Endometrium (tissue), 2 donors: ENCODE measurements around the gene MEF2C.

Experiments used
- FAIRE-seq: peaks from 2 replicates; lab custom pipeline; 2012; peaks lifted over from hg19 to GRCh38; lab: Jason Lieb, UNC
- donor health status: control.
- donor health status: control.

The MEF2C gene

DNA sequence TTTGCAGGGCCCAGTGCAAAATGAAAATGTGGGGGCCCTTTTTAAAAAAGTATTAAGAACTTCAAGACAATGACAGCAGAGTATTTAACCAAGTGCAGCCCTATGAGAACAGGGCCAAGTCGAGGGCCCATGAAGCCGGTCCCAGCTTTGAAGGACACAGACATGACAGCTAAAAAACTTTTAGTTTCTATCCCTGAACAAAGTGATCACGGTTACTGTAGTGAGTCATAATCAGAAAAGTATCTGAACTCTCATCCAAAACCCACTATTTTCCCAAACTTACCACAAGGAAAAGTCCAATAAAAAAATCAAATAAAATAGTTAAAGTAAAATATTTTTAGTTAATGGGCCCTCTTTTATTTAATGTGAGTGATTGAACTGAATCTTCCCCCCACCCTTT lies 126.0 kb downstream of the MEF2C start:
- no peak for FAIRE-seq

DNA sequence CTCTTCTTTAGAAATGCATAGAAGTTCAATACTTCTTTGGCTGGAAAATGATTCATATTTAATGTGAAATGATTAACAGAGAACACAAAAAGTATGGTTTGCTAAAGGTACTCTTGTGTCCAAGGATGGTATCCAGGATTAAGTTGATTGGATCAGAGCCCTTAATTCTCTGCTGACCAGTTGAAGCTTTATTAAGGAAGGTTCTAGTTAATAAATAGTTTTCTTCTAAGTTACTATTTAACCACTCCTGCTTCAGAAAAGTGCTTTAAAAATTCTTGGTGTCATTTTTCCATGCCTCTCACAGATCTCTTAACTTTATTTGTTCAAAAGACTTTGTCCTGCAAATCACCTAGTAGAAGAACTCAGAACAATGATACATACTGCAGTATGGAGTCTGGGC lies 134.3 kb downstream of the MEF2C start:
- no peak for FAIRE-seq

DNA sequence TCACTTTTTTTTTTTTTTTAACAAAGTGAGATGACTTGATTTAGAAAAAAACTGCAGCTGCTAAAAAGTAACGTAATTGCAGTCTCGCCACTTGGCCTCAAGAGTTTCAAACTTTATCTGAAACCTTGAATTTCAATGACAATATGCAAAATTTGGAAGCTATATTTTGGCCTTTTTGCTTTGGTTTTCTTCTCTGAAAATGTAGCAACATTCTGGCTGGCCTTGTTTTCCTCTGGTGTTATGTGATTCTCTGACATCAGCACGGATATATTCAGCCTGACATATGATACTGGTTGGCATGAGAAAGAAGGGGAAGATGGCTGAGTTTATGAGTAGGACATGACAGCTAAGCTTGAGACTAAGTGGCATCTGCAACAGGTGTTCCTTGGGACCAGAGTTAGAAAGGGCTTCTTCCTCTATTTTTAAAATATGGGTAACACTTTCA lies 136.5 kb downstream of the MEF2C start:
- FAIRE-seq, result no peak

DNA sequence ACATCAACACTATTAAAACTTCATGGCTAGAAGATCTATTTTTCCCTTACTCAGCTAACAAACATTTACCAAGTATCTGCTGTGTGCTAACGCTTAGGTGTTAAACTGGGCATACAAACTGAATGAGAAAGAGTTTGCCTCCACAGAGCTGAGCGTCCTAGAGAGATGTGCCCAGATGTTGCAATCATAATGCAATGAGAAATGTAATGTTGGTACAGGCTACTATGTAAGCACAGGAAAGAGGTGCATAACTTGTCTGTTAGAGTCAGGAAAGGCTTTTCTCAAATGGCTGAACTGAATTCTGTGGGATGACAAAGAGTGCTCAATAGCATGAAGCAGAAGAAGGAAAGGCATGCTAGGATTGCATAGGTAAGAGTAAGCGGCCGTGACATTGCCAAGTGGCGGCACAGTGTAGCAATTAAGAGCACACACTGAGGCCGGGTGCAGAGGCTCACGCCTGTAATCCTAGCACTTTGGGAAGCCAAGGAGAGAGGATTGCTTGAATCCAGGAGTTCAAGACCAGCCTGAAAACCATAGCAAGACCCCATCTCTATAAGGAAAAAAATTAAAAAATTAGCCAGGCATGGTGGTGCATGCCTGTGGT lies 137.8 kb downstream of the MEF2C start:
- no peak for FAIRE-seq

DNA sequence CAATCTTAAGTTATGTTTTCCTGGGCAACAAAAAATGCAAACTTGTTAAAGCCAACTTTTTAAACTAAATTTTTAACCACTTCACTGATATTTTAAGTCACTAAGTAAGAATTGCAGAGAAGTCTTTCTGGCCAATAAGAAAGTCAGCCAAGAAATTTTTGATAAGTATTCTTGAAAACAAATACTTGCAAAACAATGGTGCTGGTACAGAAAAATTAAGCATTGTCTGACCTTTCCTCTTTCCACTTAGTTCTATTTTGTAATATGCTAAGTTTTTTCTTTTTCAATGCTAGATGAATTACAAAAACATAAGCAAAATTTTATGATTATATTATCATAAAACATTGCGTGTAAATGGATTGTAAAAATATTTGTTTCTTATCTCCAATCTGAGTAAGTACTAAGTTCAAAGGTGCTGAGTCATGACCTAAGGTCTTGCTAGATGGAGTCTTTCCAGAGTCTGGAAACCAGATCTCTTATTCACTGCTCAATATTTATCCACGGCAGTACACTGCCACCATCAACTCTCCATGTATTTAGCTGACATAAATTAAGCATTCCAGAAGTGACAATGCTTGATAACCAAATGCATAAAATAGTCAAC lies 139.7 kb downstream of the MEF2C start:
- FAIRE-seq, result peak; percentile 21

DNA sequence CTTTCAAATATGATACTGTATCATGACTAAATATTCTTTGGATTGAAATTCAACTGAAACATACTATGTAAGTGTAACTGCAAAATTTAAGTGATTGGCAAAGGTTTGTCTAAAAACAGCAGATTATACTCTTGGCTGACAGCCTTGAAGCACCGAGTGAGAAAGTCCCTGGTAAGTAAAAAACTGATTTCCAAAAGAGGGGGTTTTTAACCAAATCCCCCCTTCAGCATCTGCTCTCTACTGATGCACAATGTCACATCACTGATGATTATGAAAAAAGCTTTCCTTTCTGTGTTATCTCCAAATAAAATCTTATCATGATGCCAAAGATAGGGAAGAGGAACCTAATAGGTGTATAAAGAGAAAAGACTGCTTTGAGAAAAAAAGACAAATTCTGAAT lies 141.0 kb downstream of the MEF2C start:
- no peak for FAIRE-seq

DNA sequence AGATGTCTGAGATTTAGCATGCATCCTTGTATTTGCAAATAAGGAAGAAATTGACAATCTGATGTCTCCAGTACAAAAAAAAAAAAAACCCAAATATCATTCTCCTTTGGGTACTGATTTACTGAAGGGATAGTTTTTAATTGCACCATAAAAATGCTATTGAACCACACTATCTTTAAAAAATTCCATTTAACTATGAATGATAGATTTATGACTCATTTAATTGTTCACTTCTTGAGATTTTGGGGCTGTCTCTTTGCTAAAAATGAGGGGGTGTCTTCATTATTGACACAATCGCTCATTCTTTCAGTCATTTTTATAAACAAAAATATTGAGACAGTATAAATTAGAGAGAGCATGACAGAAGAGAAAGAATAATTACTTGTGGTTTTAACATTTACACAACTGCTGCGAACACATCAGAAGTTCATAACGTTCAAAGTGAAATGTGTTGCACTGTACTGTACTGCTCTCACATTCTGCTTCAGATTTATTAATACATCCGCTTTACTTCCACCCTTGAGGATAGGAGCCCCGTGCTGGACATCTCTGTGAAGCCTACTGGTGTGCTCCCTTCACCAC lies 142.3 kb downstream of the MEF2C start:
- FAIRE-seq, result no peak

DNA sequence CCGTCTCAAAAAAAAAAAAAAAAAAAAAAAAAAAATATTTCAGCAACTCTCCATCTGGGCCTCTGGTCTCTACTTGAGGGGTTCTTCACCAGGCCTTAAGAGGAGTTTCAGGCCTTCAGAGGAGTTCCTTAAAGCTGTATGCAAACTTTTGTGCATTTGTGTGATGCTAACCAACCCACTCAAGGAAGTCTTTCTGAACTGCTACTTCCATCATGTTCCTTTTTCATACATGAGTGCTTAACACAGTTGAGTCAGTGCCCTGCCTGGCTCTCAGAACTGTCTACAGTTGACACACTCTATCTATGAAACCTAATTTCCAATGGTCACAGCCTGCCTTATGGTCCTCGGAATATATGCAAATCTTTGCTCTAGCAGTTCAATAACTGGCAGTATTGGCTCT lies 146.5 kb downstream of the MEF2C start:
- no peak for FAIRE-seq

DNA sequence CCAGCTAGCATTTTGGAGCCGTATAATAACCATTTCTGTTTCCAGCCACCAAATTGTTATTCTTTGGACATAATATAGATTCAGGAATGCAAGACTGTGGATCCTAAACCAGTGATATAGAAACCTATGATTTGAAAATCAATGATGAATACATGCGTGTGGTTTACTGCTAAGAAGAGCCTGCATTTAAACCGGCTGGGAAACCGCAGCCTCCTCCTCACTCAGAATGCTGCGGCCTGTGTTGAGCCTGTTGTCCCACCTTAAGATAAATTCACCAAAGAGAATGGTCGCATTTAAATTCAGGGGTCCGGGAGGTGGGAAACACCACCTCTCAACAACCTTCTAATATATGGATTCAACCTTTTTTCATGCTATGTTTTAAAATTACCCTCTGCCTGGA lies 148.0 kb downstream of the MEF2C start:
- no peak for FAIRE-seq

DNA sequence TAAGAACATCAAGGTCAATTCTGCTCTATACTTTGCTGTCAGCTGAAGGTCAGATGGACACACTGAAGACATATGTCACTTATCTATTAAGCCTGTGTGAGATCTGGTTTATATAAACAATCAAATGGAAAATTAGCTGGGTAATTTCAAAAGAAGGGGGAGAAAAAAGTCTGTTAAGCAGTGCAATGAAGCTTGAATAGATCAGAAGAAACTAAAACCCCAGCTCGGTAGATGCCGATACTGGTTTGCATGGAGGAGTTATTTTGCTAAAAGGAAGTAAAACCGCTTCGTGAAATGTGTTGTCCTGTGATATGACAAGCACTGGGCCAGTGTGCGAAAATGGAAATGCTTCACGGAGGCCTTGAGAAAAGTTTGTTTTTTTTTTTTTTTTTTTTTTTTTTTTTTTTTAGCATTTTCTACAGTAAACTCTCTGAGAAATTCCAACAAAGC lies 148.8 kb downstream of the MEF2C start:
- FAIRE-seq, result no peak

DNA sequence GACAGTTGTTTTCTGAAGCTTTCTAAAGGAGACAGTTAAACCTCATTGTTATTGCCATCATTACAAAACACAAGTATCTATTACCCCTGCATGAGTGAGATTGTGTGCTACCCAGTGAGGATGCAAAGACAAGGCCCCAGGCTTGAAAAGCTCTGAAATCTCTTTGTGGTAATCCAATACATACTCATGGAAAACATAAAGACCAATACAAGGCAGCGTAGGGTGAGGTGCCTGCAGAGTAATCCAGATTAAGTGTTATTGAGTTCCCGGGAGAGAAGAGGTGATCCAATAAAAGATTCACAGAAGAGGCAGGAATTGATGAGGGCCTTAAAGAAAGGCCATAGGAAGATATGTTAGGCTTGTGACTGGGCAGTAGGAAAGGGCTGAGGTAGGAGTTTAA lies 150.1 kb downstream of the MEF2C start:
- FAIRE-seq, result no peak

DNA sequence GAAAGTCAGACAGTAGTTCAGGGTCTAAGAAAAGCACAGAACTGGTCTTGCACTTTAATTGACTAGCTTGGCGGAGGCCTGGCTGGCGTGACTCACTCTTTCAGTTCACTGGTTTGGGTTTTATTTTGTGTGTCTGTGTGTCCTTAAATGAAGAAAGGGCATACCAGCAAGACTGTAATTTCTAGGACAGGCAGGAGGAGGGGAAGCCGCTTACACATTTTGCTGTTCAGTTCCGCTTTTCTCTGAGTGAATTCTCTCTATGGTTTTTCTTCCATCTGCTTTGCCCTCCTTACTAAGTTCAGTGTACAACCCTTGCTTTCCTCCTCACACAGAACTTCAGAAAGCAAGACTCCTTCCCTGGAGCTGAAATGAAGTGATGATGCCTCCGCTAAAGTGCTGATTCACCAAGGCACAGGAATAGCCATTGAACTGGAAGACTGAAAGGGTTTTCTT lies 150.8 kb downstream of the MEF2C start:
- no peak for FAIRE-seq

DNA sequence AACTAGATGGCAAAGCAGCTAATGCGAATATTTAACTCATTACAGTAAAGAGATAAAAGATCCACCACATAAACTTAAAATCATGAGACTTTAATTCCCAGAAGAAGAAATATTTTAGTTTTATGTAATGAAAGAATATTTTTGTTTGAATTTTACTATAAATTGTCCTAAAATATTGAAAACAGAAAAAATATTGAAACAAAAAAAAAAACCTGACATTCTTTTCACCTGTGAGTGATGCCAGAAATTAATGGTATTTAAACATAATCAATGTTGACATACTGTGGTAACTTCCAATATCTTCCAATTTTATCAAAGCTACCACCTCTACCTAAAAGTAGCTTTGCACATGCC lies 153.2 kb downstream of the MEF2C start:
- FAIRE-seq, result peak; percentile 97

DNA sequence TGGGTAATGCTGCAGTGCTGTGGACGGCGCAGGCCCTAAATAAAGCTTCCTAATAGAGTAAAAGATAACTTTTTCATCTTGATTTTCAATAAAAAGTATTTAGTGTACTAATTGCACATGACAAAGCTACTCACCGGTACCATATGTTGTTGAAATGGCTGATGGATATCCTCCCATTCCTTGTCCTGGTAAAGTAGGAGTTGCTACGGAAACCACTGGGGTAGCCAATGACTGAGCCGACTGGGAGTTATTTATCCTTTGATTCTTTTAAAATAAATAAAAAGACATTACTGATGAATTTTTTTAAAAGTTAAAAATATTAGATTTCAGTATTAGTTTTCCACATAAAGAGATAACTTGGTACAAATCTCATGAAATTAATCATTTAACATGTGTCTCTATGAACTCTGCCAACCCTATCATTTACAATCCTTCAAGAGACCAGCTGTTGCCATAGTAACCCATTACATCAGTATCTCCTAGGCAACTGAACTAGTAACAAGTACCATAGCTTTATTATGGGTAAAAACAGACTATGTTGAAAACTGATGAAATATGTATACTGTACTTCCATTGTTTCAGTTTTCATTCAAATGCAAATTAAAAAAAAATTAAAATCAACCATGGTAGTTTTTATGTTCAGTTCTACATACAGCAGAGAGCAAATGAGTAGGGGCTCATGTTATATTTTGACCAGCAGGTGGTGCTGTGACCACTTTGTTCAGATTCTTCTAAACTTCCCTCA lies 153.7 kb downstream of the MEF2C start:
- FAIRE-seq, result no peak

DNA sequence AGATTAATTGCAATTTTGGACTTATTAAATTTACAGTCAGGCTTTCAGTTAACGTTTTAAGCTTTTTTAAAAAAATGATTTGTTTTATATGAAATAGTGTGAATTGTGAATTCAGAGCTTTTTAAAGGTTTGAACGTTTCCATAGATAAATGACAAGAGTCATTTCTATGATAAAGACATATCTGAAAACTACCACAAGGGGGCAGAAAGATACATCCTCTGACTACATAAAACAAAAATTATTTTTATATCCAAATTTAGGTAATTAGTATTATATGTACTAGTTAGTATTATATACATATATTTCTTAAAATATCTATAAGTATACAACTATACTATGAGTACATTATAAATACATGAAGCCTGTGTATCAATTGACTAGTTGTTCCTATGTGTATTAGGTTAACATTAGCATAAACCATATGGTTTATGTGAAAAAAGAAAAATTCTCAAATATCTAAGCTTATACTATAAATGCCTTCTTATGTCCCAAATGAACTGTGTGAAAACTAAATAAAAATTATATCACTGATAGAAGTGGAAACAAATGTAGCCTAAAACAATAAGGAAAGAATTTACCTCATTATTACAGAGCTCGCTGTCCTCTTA lies 155.2 kb downstream of the MEF2C start:
- peak; percentile 96 for FAIRE-seq

DNA sequence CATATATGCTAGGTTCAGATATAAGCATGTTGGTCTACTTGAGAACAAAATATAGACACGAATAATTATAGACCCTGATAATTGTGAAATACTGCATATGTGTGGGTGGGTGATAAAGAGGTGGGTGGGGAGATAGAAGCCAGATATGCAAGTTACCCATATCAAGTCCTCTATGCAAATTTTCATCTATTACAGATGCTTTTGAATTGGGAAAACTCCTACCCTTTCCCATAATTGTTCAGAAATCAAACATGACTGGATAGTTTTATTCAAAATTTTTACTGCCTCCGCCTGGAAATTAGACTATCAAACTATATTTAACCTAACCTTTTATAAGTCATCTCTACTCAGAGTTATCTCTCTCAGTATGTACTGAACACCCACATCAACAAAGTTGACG lies 157.5 kb downstream of the MEF2C start:
- no peak for FAIRE-seq

DNA sequence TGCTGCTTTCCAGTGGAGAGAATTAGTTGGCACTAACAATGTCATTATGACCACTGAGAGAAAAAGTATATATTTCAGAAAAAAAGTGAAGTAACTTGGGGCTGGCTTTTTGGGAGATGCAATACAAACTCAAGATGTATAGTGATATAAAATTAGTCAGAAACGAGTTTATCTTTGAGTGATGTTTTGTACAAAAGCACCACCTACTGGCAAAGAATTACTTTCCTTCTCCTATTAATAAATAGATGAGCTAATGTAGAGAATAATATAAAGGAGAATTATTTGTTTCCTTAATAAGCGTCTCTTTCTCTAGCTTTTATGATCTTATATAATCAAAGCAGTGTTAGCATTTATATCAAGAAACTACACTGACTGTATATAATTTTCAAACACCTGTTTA lies 158.8 kb downstream of the MEF2C start:
- no peak for FAIRE-seq

DNA sequence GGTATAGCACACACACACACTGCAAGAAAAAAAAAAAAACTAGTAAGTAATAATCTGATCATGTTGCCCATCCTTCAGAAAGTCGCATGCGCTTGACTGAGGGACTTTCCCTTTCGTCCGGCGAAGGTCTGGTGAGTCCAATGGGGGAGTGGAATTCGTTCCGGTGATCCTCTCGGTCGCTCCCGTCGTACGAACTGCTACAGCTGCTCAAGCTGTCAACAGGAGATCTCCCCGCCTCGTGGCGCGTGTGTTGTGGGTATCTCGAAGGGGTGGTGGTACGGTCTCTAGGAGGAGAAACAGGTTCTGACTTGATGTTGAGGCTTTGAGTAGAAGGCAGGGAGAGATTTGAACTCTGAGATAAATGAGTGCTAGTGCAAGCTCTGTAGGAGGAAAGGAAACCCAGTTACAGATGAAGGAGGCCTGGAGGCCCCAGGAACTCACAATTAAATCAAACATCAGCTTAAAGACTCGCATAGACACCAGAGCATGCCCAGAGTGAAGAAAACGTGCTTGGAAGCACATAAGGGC lies 160.4 kb downstream of the MEF2C start:
- FAIRE-seq, result no peak

DNA sequence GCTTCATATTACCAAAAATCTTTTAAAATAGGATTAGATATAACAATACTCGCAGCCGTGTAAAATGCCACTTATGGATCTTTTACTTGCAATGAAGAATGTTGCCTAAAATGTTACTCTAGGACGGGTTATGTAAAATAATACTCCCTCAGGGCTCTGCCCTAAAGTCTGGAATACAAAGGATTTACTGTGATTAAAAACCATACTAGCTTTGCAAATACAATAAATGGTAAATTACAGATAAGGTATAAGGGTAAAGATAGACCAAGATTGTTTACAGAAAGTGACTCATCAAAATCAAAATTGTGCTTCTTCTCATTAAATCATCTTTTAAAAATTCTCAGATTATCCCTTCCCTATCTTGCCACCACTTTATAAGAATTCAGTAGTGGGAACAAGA lies 163.6 kb downstream of the MEF2C start:
- FAIRE-seq, result no peak

DNA sequence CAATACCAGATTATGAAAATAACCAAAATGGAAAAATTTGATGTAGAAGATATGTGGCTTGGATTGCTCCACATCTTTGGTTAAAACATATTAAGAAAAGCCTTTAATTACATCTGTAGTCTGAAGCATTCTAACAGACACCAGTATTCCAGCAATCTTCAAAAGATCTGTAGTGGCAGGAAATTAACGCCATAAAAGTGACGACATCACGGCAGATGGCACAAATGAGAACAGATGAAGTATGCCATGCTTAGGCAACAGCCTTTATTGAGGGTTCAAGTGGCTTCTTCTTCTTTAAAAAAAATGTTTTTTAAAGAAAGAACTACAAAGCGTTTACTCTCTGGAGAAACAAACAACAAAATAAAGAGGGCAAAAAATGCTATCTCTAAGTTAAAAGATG lies 164.2 kb downstream of the MEF2C start:
- no peak for FAIRE-seq

DNA sequence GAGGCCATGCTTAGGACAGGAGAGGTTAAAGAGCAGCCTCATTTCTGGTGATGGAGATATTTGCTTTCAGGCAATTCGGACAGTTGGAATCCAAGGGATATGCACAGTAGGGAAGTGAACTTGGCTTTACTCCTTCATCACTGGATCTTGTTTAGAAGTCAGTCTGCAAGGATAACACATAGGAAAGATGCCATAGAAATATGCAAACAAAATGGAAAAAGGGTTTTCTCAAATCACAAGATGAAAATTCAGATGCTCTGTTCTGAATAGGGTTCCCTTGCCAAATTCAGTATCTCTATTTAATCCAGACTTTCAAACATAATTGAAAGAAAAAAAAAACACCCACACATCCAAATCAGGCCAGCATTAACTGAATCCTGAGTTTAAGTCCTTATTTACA lies 166.9 kb downstream of the MEF2C start:
- no peak for FAIRE-seq

DNA sequence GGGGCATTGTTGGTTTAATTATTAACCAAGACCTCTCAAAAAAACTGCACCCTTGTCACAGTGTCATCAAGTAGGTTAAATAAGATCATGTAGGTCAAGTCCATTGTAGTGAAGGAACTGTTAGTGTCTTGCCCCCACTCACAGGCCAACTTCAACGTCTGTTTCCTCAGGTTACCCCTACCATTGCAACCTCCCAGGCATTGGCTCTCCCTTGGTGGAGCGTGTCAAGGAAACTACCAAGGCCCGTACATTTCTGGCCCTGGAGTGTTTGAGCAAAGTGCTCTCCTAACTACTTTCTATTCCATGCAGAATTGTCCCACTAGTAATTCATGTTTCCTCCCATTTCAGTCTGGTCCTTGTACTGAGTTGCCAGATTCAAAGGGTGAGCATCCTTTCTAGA lies 167.5 kb downstream of the MEF2C start:
- no peak for FAIRE-seq

DNA sequence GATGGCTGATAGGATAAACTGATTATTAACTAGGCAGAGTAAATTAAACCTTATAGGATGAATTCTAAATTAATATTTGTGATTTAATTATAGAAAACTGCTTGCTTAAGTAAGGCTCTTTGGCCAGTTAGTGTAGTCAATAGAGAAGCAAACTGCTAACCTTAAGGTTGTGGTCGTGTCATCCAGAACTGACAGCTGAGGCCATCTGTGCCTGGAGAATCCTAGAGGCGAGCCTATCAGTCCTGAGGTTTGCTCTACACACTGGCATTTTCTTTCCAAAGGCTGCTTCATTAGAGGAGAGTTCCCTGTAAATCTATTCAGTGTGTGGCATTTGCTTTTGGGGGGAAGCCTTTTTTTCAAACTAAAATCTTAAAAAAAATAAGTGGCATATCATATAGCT lies 169.2 kb downstream of the MEF2C start:
- FAIRE-seq, result no peak
